Right ventricle myocardium superior (tissue), 1 donor: ENCODE data around the gene SBNO1. TPM values are rescaled to one million over a fixed set of nuclear protein-coding genes. Genes with fewer than 3 reads are reported as not detected.

Experiments
- ATAC-seq: fragments of 200-7000 bp; cut with Tn5 transposase; one replicate; pipeline ENCODE4 v1.9.1; 2020; ENCODE audit warnings: mild to moderate bottlenecking; ENCODE audit not compliant: poor library complexity
- DNase-seq: peaks from one replicate; pipeline ENCODE4 v3.0.0-alpha.2; 2020
- intact Hi-C: fragments of 100-400 bp; cut with DNase I; formaldehyde crosslinking; loops from one replicate; pipeline ENCODE4 v1.11.2; 2022
- total RNA-seq: library from RNA; stranded (reverse); fragmentation: NEBNext Ultra II Directional; extraction: Animal tissue kit (Norgen Biotek cat#: 25700); gene quantifications from one replicate; pipeline ENCODE4 v1.2.1, GENCODE V29; 2021
- donor health status: DM: no; HTN: yes; CAD: no; lungs with severe emphysema.

Gene SBNO1
- total RNA-seq, 1 donor from 2014 or later = 25.3 TPM

- DNase-seq = no peak
- intact Hi-C loops = no loop called here
- ATAC-seq = no peak
These were observed 74.7 kb downstream of the SBNO1 start for GRCh38 chr12:123289911-123290310.

GRCh38 chr12:123288751-123289346 lies 75.8 kb downstream of the SBNO1 start:
- intact Hi-C loops = no loop called here
- DNase-seq = no peak
- no peak for ATAC-seq

DNA sequence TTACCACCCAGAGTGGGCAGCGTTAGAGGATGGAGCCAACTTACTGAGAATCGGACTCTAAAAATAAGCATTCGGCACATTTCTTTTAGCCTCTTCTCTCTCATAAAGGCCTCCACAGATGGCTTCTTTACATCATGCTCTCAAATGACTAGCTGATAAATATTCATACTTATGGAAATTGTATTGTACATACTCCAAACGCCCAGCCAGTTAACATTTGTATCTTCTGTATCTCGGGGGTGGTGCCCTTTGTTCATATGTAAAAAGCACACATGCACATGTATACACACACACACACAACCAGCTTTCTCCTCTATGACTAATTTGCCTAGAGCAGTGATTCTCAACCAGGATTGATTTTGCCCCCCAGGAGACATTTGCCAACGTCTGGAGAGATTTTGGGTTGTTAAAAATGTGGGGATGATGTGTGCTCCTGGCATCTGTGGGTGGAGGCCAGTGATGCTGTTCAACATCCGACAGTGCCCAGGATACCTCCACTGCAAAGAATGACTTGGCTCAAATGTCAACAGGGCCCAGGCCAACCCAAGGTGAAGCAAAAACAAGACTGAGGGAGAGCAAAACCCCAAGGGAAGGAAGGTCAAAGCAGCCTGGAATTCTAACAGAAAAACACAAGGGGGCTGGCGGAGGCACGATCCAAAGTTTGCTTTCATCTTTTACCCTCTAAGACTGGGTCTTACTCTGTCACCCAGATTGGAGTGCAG lies 77.8 kb downstream of the SBNO1 start:
- intact Hi-C loops = no loop called here
- ATAC-seq (no peak), DNase-seq (no peak)

GRCh38 chr12:123284669-123285068 lies 80.0 kb downstream of the SBNO1 start:
- intact Hi-C loops = no loop called here
- ATAC-seq = no peak

DNA sequence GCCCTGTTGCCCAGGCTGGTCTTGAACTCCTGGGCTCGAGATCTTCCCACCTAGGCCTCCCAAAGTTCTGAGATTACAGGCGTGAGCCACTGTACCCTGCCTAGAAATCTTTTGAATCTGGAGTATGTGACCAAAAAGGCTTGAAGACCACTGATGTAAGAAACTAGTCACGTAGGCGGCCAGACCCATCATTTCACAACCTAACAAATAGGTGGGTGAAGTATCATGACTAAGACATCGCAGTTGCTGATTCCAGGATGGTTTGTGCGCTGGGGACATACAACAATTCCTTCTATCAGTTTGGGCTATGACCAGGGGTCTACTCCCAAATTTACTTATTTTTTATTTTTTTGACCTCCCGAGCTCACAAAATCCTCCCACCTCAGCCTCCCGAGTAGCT lies 81.2 kb downstream of the SBNO1 start:
- intact Hi-C loops = no loop called here
- ATAC-seq (no peak), DNase-seq (no peak)

More at GRCh38 chr12:123284669-123285068, 80.0 kb downstream of the SBNO1 start:
- DNase-seq = no peak

- DNase-seq (no peak), ATAC-seq (no peak)
- intact Hi-C loops = no loop called here
These were observed 82.5 kb downstream of the SBNO1 start for GRCh38 chr12:123282111-123282510.

DNA sequence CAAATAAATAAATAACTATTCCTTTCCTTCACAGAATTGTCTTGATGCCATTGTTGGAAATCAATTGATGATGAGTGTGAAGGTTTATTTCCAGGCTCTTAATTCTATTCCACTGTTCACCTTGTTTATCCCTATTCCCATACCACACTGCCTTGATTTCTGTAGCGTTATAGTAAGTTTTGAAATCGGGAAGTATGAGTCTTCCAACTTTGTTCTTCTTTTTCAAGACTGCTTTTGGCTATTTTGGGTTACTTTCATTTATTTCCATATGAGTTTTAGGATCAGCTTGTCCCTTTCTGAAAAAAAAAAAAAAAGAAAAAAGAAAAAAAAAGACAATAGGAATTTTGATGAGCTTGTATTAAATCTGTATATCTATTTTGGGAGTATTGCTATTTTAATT lies 83.7 kb downstream of the SBNO1 start:
- DNase-seq (no peak), ATAC-seq (no peak)
- intact Hi-C loops = no loop called here

- intact Hi-C loops = no loop called here
- DNase-seq = no peak
- ATAC-seq = peak; percentile 45
These were observed 86.5 kb downstream of the SBNO1 start for GRCh38 chr12:123278101-123278627.

DNA sequence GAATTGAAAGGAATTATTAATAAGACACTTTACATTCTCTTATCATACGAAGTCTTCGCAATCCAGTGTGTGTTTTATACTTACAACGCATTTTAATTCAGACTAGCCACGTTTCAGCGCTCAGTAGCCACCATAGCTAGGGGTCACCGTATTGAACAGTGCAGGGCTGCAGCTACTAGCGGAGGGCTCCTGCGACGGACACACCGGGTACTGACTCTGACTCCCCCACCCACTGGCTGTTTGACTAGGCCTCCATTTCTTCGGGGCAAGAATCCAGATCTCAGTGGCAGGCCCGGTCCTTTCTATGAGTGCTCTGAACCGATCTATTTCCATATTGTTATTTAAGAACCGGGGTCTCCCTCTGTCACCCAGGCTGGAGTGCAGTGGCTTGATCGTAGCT lies 91.5 kb downstream of the SBNO1 start:
- DNase-seq = no peak
- no peak for ATAC-seq
- intact Hi-C loops = no loop called here

DNA sequence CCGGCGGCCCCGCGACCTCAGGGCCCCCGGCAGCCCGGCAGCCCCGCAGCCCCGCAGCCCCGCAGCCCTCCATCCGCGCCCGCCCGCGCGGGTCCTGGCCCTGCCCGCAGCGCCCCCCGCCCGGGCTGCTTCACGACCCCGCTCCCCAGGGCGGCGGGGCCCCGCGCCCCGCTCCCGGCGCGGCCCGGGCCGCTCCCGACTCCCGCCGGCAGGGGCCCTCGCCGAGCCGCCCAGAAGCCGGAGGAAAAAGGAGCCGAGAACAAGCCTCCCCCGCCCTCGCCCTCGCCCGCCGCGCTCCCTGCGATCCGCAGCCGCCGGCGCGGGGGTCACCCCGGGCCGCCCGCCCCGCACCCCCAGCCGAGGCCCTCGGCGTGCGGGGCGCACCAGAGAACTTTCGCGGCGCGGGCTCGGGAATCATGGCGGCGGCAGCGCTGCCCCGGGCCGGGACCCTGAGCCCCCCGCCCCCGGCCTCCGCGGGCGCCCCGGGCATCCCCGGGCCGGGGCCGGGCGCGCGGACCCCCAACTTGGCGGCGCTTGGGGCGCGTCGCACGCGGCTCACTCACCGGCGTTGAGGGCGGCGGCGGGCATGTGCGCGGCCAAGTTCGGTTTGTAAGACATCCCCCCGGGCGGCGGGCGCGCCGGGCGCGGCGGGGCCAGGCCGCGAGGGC lies 93.5 kb downstream of the SBNO1 start:
- ATAC-seq = peak; percentile 69
- intact Hi-C loops = no loop called here
- DNase-seq = peak; percentile 85

- peak; percentile 58 for DNase-seq
- ATAC-seq = peak; percentile 11
These were observed 94.2 kb downstream of the SBNO1 start for GRCh38 chr12:123270214-123271000.

DNA sequence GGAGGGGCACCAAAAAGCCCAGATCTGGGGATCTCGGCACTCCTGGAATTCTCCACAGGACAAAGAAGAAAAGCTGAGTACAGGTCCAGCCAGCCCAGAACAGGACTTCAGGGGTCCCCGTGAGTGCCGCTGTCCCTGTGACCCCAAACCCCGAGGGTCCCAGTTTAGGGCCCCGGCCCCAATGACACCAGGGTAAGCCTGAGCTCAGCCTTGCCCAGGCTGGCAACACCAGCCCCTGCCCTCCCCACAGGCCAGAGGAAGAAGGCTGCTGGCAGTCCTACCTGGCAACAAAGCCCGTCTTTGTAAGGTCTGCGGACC lies 94.8 kb downstream of the SBNO1 start:
- ATAC-seq (no peak), DNase-seq (no peak)
- intact Hi-C loops = no loop called here

More at GRCh38 chr12:123270214-123271000, 94.2 kb downstream of the SBNO1 start:
- intact Hi-C loops = no loop called here

GRCh38 chr12:123269395-123269892 lies 95.2 kb downstream of the SBNO1 start:
- DNase-seq (peak; percentile 86), ATAC-seq (peak; percentile 56)
- intact Hi-C loops = no loop called here

- DNase-seq (no peak), ATAC-seq (no peak)
- intact Hi-C loops = no loop called here
These were observed 95.8 kb downstream of the SBNO1 start for GRCh38 chr12:123268850-123269249.

DNA sequence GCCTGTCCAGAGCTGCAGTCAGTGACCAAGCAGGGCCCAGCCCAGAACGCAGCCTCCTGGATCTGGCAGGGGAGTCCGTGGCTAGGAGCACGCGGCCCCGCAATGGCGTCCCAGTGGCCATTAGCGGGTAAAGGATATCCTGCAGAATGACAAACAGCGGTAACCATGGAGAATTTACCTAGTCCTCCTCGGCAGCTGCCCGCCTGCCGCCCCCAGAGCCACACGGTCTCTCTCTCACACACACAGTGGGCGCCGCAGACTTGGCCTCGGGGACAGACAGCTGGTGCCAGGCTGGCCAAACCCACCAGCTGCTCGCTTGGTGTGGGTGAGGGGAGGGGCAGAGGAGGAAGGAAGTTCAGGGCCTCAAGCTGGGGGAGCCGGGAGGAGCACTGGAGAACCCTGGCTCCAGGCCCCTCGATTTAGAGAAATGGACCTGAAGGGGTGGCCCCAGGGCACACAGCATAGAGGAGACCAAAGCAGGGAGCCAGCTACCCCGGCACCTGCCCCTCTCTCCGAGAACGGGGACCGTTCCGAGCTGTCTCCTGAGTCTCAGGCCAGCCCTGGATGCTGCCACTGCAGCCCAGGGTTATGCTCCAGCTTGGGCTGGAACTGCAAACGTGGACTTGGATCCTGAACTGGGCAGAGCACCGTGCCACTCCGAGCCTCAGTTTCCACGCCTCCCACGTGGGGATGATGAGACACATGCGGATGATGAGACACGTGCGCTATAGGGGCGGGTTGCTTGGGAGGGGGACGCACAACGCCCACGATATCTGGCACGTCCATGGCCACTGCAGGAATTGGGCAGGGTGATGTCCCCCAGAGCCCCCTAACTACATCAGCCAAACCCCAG lies 96.4 kb downstream of the SBNO1 start:
- peak; percentile 62 for DNase-seq
- ATAC-seq = peak; percentile 6
- intact Hi-C loops = no loop called here

DNA sequence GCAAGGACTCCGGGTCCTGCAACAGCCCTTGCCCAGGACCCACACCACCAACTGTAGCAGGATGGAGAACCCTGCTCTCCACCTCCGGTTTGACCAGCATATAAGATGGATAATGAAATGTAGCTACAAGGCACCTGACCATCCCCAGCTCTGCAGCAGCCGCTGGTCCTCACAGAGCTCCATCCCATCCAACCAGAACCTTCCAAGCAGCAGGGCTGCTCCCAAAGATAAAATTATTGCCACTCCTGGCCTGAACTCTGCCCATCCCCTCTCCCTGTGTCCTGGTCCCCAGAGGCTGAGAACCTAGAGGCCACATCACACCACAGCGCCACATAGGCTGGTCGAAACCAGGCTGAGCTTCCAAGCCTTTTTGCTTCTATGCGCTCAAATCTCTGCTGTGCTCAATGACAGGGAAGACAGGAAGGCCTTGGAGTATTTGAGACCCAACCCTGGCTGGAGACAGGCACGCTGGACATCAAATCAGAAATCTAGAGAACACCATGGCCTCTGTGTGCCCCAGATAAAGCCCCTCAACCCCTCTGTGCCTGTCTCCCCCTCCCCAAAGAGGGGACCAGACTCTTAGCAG lies 97.2 kb downstream of the SBNO1 start:
- intact Hi-C loops = no loop called here
- DNase-seq (no peak), ATAC-seq (no peak)

GRCh38 chr12:123266679-123267277 lies 97.9 kb downstream of the SBNO1 start:
- no peak for ATAC-seq
- DNase-seq = no peak
- intact Hi-C loops = no loop called here
